ENCODE results near the gene DENND1B.
"Not testable (repeated sequence)": the region's sequence is repeated elsewhere in the genome, so short reads cannot be mapped to it uniquely, and the experiment has no call there.

Gene DENND1B

DNA sequence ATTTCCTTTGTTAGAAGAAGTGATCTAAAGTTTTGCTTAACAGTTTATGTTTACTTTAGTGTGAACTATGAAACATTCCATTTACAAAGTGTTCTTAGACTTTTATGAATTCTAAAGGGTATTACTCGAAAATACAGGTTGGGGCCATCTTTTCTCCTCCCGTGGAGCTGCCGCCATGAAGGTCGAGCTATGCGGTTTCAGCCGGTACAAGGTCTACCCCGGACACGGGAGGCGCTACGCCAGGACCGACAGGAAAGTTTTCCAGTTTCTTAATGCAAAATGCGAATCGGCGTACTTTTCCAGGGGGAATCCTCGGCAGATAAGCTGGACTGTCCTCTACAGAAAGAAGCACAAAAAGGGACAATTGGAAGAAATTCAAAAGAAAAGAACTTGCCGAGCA, 39.8 kb downstream of the DENND1B start:
- Mint-ChIP-seq H3K36me3 (peaks cover 18% of the 10 kb centered on the region), H3K4me1 (peaks cover 54% of the 10 kb centered on the region), H3K27me3 (no peaks in the 10 kb centered on the region), H3K4me3 (no peak overlapping the region), H3K27ac (no peak overlapping the region), H3K9me3 (no peaks in the 10 kb centered on the region)

DNA sequence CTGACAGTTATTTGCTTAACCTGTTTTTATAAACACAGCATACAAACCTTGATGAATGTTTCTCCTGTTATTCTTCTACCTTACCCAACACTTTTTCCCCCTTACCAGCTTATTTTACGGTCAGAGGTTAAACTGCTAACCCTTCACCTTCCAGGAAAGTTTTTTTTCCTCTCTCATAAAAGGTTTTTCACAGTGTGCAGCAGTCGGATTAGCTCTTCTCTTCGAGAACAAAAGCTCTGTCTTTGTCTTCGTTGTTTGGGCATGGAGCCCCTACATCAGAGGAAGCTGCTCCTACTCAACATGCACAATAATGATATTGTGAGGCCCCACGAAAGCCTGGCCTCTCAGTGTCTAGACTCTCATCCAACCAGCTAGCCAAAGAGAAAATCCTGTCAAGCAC, 42.0 kb downstream of the DENND1B start:
- peaks cover 8% of the 10 kb centered on the region for H3K9me3 Mint-ChIP-seq
- H3K27me3 Mint-ChIP-seq: no peaks in the 10 kb centered on the region
- no peak overlapping the region for H3K4me3 Mint-ChIP-seq
- H3K27ac Mint-ChIP-seq: no peak overlapping the region
- H3K36me3 Mint-ChIP-seq: peaks cover 24% of the 10 kb centered on the region
- peaks cover 40% of the 10 kb centered on the region for H3K4me1 Mint-ChIP-seq

DNA sequence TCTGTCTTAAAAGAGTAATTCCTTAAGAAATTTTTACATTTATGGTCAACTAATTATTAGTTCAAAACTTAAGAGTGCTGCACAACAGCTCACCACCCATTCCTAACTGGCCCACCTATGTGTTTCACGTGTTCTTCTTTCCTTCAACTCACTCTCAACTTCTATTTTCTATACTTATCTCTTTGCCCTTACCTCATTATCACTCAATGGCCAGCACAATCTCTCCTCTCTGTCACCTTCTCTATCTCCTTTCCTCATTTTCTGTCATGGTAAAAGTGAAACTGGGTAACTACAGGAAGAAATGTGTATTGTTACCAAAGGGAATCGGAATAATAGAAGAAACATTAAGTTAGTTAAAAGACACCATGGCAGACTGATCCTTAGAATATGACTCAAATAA, 43.1 kb downstream of the DENND1B start:
- Mint-ChIP-seq H3K4me1 (peaks cover 31% of the 10 kb centered on the region), H3K4me3 (no peak overlapping the region), H3K36me3 (peaks cover 28% of the 10 kb centered on the region), H3K27ac (no peak overlapping the region), H3K27me3 (no peaks in the 10 kb centered on the region), H3K9me3 (peaks cover 16% of the 10 kb centered on the region)

DNA sequence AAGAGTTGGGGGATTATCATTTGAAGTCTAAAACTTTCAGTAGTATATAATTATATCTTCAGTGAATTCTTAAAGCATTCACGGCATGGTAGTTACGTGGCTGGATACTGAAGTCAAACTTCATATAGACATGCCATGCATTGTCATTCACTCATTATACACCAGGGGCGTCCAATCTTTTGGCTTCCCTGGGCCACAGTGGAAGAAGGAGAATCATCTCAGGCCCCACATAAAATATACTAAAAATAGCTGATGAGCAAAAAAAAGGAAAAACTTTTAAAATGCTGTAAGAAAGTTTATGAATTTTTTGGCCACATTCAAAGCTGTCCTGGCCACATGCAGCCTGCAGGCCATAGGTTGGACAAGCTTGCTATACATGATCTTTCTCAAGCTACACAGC, 43.8 kb downstream of the DENND1B start:
- Mint-ChIP-seq H3K4me1 (peaks cover 23% of the 10 kb centered on the region), H3K27me3 (no peaks in the 10 kb centered on the region), H3K4me3 (no peak overlapping the region), H3K36me3 (peaks cover 24% of the 10 kb centered on the region), H3K27ac (no peak overlapping the region), H3K9me3 (peaks cover 16% of the 10 kb centered on the region)

DNA sequence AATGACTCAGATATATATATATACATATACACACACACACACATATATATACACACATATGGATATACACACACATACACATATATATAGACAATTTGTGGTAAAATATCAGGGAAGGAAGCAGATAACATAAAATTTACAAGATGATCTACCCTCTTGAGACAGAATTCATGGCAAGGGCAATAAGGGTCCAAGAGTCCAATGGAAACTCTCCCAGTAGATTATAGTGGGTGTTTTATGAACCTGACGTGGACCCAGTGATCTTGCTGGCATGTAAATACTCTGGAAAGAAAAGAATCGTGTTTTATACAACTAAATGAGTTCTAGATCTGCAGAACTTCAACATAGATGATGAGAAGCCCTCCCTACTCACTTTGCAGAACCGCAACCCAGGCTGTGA, 49.3 kb downstream of the DENND1B start:
- peaks cover 31% of the 10 kb centered on the region for H3K9me3 Mint-ChIP-seq
- peaks cover 8% of the 10 kb centered on the region for H3K4me1 Mint-ChIP-seq
- H3K27ac Mint-ChIP-seq: no peak overlapping the region
- no peak overlapping the region for H3K4me3 Mint-ChIP-seq
- no peaks in the 10 kb centered on the region for H3K27me3 Mint-ChIP-seq
- H3K36me3 Mint-ChIP-seq: peaks cover 29% of the 10 kb centered on the region

DNA sequence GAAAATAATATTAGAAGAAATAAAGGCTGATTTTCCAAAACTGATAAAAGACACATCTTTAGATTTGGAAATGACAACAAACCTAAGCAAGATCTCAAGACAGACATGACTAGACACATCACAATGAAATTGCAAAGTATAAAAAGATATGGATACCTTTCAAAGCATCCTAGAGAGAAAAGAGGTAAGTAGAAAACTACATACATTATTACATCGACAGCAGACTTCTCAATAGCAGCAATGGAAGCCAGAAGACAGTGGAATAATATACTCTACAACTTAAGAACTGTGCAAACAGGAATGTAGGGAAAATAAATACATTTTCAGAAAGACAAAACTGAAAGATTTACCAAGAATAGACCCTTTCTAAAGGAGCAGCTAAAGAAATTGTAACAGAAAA, 50.2 kb downstream of the DENND1B start:
- Mint-ChIP-seq H3K36me3 (peaks cover 29% of the 10 kb centered on the region), H3K4me3 (no peak overlapping the region), H3K4me1 (peaks cover 8% of the 10 kb centered on the region), H3K27ac (no peak overlapping the region), H3K9me3 (peaks cover 31% of the 10 kb centered on the region), H3K27me3 (no peaks in the 10 kb centered on the region)

DNA sequence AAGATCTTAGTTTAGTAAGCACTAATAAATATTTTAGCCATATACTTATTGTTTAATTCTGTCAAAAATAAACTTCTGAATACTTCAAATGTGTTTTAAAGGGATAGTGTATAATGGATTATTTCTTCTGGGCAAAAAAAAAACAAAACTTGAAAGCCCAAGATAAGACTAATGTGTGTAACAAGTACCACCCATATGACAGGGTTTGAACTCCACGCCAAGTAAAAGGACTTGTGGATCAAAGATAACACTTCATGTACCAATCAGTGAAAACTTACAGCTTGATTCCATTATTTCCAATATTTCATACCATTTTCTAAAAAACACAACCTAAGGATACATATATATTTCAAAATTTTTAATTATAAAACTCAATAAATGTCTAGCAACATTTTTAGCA, 59.5 kb downstream of the DENND1B start:
- Mint-ChIP-seq H3K4me1 (peaks cover 14% of the 10 kb centered on the region), H3K27ac (no peak overlapping the region), H3K9me3 (no peaks in the 10 kb centered on the region), H3K27me3 (no peaks in the 10 kb centered on the region), H3K36me3 (peaks cover 2% of the 10 kb centered on the region), H3K4me3 (no peak overlapping the region)

DNA sequence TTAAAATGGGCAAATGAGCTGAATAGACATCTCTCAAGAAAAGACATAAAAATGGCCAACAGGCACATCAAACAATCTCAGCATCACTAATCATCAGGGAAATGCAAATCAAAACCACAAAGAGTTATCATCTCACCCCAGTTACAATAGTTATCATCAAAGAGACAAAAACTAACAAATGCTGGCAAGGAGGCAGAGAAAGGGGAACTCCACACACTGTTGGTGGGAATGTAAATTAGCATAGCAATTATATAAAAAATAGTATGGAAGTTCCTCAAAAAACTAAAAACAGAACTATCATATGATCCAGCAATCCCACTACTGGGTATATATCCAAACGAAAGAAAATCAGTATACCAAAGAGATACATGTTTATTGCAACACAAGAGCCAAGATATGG, 68.7 kb downstream of the DENND1B start:
- H3K36me3 Mint-ChIP-seq: peaks cover 13% of the 10 kb centered on the region
- no peak overlapping the region for H3K4me3 Mint-ChIP-seq
- H3K4me1 Mint-ChIP-seq: peaks cover 18% of the 10 kb centered on the region
- no peaks in the 10 kb centered on the region for H3K27me3 Mint-ChIP-seq
- peaks cover 5% of the 10 kb centered on the region for H3K9me3 Mint-ChIP-seq
- H3K27ac Mint-ChIP-seq: no peak overlapping the region

DNA sequence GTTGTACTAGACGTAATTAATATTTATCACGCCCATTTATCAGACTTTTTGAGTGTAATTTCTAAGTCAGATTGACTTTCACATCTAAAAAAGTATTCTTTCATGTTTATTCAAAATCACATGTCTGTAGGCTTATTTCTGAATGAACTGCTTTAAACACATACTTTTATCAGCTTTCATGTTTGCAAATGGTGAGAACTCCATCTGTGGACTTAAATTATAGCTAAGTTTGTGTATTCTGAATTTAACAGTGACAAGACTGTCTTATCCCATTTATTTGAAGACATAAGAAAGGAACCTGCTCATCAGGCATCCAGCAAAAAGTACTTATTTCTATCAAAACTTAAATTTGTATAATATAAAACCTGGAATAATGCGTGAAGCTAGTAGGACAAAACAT, 69.3 kb downstream of the DENND1B start:
- H3K4me1 Mint-ChIP-seq: peaks cover 22% of the 10 kb centered on the region
- no peaks in the 10 kb centered on the region for H3K27me3 Mint-ChIP-seq
- peaks cover 5% of the 10 kb centered on the region for H3K9me3 Mint-ChIP-seq
- H3K36me3 Mint-ChIP-seq: peaks cover 13% of the 10 kb centered on the region
- no peak overlapping the region for H3K27ac Mint-ChIP-seq
- H3K4me3 Mint-ChIP-seq: no peak overlapping the region

DNA sequence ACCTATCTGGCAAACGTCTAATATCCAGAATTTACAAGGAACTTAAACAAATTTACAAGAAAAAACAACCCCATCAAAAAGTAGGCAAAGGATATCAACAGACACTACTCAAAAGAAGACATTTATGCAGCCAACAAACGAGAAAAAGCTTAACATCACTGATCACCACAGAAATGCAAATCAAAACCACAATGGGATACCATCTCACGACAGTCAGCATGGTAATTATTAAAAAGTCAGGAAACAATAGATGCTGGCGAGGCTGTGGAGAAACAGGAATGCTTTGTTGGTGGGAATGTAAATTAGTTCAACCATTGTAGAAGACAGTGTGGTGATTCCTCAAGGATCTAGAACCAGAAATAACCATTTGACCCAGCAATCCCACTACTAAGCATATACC, 74.6 kb downstream of the DENND1B start:
- H3K36me3 Mint-ChIP-seq, H3K9me3 Mint-ChIP-seq, H3K27ac Mint-ChIP-seq, H3K4me3 Mint-ChIP-seq, H3K27me3 Mint-ChIP-seq: not testable (repeated sequence)
- peaks cover 51% of the 10 kb centered on the region for H3K4me1 Mint-ChIP-seq

DNA sequence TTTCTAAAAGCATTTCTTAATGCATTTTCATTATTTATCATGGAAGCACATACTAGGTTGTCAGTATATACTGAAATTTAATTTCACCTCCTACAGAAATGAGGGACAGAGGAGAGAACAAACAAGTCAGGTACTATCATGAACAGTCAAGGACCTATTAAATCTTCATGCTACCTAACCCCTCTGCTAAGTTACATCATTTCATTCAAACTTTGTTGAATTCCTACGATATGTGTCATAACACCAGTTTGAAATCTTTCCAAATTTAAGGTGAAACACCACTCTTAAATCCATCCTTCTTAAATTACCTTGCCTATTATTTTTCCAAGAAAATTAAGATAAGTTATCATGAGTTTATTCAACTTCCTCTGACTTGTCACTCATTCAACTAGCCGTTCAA, 78.9 kb downstream of the DENND1B start:
- peaks cover 8% of the 10 kb centered on the region for H3K36me3 Mint-ChIP-seq
- no peaks in the 10 kb centered on the region for H3K27me3 Mint-ChIP-seq
- no peaks in the 10 kb centered on the region for H3K9me3 Mint-ChIP-seq
- H3K4me3 Mint-ChIP-seq: no peak overlapping the region
- no peak overlapping the region for H3K27ac Mint-ChIP-seq
- peaks cover 66% of the 10 kb centered on the region for H3K4me1 Mint-ChIP-seq

DNA sequence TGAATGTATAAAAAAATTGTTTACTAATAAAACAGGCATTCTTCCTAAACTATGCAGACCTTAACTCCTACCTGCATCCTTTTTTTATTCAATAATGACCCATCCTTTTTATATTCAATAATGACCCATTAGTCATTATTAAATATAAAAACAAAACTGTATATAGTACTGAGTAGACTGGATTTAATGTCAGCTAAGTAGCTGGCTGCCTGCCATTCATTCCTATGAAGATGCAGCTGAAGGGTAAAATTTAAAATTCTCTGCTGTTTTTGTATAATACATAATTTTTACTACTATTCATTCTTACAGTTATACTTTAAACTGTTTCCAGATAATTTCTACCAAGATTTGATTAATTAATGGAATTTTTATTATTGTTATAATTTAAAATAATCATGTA, 79.3 kb downstream of the DENND1B start:
- Mint-ChIP-seq H3K4me1 (peaks cover 63% of the 10 kb centered on the region), H3K27ac (no peak overlapping the region), H3K36me3 (peaks cover 8% of the 10 kb centered on the region), H3K9me3 (no peaks in the 10 kb centered on the region), H3K4me3 (no peak overlapping the region), H3K27me3 (no peaks in the 10 kb centered on the region)

DNA sequence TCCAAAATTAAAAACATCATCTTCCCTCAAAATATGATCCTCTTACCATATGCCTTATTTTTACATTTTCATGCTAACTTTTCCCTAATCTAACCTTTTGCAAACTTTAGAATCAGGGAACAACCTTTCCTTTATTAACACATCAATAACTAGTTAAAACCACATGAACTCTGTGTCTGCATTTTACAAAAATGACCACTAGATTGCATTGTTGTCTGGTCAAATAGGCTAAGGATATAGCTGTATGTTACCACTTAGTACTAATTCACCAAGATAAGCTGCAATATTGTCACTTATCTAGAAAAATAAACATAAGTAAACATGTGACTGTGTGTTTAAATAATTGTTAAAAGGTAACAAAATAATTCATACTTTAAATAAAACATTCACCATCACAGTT, 82.3 kb downstream of the DENND1B start:
- Mint-ChIP-seq H3K4me3 (no peak overlapping the region), H3K9me3 (peaks cover 5% of the 10 kb centered on the region), H3K27ac (no peak overlapping the region), H3K27me3 (no peaks in the 10 kb centered on the region), H3K36me3 (peaks cover 14% of the 10 kb centered on the region), H3K4me1 (peaks cover 38% of the 10 kb centered on the region)

DNA sequence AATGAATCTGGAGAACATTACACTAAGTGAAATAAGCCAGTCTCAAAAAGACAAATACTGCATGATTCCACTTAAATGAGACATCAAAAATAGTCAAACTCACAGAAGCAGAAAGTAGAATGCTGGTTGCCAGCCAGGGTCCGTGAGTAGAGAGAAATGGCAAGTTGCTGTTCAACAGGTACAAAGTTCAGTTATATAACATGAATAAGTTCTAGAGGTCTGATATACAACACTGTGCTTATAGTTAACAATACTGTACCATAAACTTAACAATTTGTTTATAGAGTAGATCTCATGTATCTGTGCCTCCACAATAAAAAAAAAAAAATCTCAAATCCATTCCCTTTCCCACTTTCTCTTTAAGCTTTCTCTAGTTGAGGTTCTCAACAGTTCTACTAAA, 83.5 kb downstream of the DENND1B start:
- Mint-ChIP-seq H3K27ac (no peak overlapping the region), H3K36me3 (peaks cover 14% of the 10 kb centered on the region), H3K9me3 (peaks cover 5% of the 10 kb centered on the region), H3K4me1 (peaks cover 31% of the 10 kb centered on the region), H3K27me3 (no peaks in the 10 kb centered on the region), H3K4me3 (no peak overlapping the region)

DNA sequence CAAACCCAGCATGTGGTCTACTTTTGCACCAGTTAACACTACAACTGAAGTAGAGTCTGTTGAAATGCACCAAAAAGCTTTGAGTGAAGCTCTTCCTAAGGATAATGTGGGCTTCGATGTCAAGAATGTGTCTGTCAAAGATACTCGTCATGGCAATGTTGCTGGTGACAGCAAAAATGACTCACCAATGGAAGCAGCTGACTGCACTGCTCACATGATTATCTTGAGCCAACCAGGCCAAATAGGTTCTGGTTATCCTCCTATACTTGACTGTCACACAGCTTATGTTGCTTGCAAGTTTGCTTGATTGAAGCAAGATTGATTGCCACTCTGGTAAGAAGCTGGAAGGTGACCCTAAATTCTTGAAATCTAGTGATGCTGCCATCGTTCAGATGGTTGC, 85.2 kb downstream of the DENND1B start:
- peaks cover 5% of the 10 kb centered on the region for H3K9me3 Mint-ChIP-seq
- no peak overlapping the region for H3K27ac Mint-ChIP-seq
- H3K4me1 Mint-ChIP-seq: peaks cover 32% of the 10 kb centered on the region
- H3K27me3 Mint-ChIP-seq: no peaks in the 10 kb centered on the region
- H3K4me3 Mint-ChIP-seq: no peak overlapping the region
- peaks cover 17% of the 10 kb centered on the region for H3K36me3 Mint-ChIP-seq

DNA sequence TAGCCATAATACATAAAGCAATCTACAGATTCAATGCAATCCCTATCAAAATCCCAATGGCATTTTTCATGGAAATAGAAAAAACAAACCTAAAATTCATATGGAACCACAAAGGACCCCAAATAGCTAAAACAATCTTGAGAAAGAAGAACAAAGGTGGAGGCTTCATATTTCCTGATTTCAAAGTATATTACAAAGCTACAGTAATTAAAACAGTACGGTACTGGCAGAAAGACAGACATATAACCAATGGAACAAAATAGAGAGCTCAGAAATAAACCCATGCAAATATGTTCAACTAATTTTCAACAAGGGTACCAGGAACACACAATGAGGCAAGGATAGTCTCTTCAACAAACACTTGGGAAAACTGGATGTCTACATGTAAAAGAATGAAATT, 87.0 kb downstream of the DENND1B start:
- Mint-ChIP-seq H3K4me1 (peaks cover 26% of the 10 kb centered on the region), H3K27me3 (no peaks in the 10 kb centered on the region), H3K36me3 (peaks cover 17% of the 10 kb centered on the region), H3K4me3 (no peak overlapping the region), H3K9me3 (peaks cover 5% of the 10 kb centered on the region), H3K27ac (no peak overlapping the region)

DNA sequence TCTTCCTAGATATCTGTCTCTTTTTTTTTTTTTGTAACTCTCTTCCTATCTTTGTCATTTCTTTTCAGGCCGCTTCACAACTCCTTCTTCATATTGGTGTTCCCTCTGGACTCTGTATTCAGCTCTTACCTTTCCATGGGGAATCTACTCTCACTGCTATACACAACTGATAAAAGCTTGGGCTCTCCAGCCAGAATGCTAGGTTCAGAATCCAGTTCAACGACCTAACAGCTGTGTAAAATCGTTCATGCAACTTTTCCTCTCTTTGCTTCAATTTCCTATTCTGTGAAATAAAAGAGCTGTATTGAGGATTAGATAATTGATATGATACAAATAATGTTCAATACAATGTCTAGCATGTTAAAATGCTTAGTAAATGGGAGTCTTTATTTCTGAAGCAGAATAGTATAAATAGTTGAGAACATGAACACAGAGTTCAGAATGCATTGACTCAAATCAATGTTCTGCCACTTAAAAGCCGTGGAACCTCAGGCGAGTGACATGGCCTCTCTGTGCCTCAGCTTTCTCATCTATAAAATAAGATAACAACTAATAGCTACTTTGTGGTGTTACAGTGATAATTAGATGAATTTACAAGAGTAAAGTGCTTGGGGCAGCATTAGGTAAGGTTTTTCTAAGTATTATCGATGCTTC, 88.5 kb downstream of the DENND1B start:
- H3K27me3 Mint-ChIP-seq: no peaks in the 10 kb centered on the region
- no peak overlapping the region for H3K4me3 Mint-ChIP-seq
- peaks cover 5% of the 10 kb centered on the region for H3K9me3 Mint-ChIP-seq
- H3K27ac Mint-ChIP-seq: no peak overlapping the region
- peaks cover 29% of the 10 kb centered on the region for H3K4me1 Mint-ChIP-seq
- H3K36me3 Mint-ChIP-seq: peaks cover 14% of the 10 kb centered on the region

Data from activated naive CD4-positive, alpha-beta T cell treated with anti-CD3 and anti-CD28 coated beads, Interleukin-2, amount 50 U/mL, for 24 hours (primary cell).